ENCODE results near the gene SLC7A11. TPM values are rescaled to one million over a fixed set of nuclear protein-coding genes. Genes with fewer than 3 reads are reported as not detected.
A peak's percentile ranks its signal among the peaks of the same experiment; 100 is the strongest.

The SLC7A11 gene
- total and polyA plus RNA-seq, 2 of the 4 experiments (the other 2 are of a cell fraction): 8.3 to 24.7 TPM

DNA sequence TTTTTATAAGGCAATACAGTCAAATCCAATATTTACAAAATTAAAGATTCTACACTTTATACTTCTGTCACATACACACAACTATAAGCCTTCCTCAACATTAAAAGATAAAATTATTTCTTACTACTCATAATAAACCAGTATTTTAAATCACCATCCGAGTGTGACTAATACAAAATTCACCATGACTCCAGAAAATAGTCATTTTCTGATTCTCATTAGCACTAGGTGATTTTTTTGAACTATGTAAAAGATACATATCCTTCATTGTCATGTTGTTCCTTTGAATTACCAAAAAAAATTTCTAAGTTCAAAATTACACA lies 646 bp upstream of the SLC7A11 start:
- Histone ChIP-seq H3K4ac (ENCODE audit: low read depth, low read length) (peak overlapping the region; percentile 54), H4K91ac (ENCODE audit: insufficient read depth, low read depth, low read length) (peak overlapping the region; percentile 26), H2BK15ac (ENCODE audit: low read depth, low read length) (no peak overlapping the region), H3K36me3 (ENCODE audit: control insufficient read depth, insufficient read depth, low read length) (no peaks in the 10 kb centered on the region), H3K4me3 (ENCODE audit: insufficient read depth, low read depth, low read length) (peak overlapping the region; percentile 75), H3K27ac (ENCODE audit: insufficient read depth, low read length) (peak overlapping the region; percentile 88; the same call in 1 of the 2 replicates), H4K20me1 (ENCODE audit: insufficient read depth, low read length) (no peaks in the 10 kb centered on the region), H2BK120ac (ENCODE audit: low read depth, low read length) (peak overlapping the region; percentile 35; the same call in 1 of the 2 replicates), H4K8ac (ENCODE audit: low read depth in 2 of 2, low read length in 2 of 2) (peak overlapping the region in 1 of 2 experiments; percentile 56; a peak in 2 of 4 replicates), H2AFZ (replicated peaks; ENCODE audit: low read length, poor library complexity) (no peak overlapping the region), H3K56ac (ENCODE audit: extremely low read depth, insufficient read depth, low read length) (peak overlapping the region; percentile 76; the same call in 1 of the 2 replicates), H2BK20ac (ENCODE audit: low read depth, low read length) (no peak overlapping the region), H3K9me3 (ENCODE audit: control insufficient read depth, insufficient read depth, low read length) (no peaks in the 10 kb centered on the region; the same call in 1 of the 2 replicates), H3K4me1 (ENCODE audit: control insufficient read depth, insufficient read depth, low read length) (peaks cover 4% of the 10 kb centered on the region; the same call in 1 of the 2 replicates), H3K18ac (ENCODE audit: low read depth, low read length) (peak overlapping the region; percentile 94), H3K27me3 (ENCODE audit: control insufficient read depth, insufficient read depth, low read length) (no peaks in the 10 kb centered on the region), H3K9me1 (ENCODE audit: insufficient read depth, low read length) (no peaks in the 10 kb centered on the region), H3K79me1 (ENCODE audit: low read depth in 1 of 2, low read length in 2 of 2) (peaks cover 0 to 16% of the 10 kb centered on the region in 2 experiments; a peak in 3 of 4 replicates), H3K14ac (replicated peaks; ENCODE audit: low read depth, low read length) (no peak overlapping the region; the same call in 1 of the 2 replicates), H3K23ac (ENCODE audit: low read depth, low read length) (peak overlapping the region; percentile 11; the same call in 1 of the 2 replicates), H3K9ac (ENCODE audit: low read depth, low read length) (peak overlapping the region; percentile 77), H2AK5ac (ENCODE audit: low read depth, low read length) (no peak overlapping the region), H2AK9ac (replicated peaks; ENCODE audit: low read depth, low read length, poor library complexity) (no peak overlapping the region), H2BK5ac (ENCODE audit: low read depth, low read length, poor library complexity, severe bottlenecking) (peak overlapping the region; percentile 91), H4K5ac (ENCODE audit: low read depth, low read length) (peak overlapping the region; percentile 78; the same call in 1 of the 2 replicates), H3K4me2 (ENCODE audit: low read depth, low read length) (peak overlapping the region; percentile 67)
- ATAC-seq (ENCODE audit: low read depth): no peak
- in situ Hi-C loops (cut with MboI; ENCODE audit: low sequenced_read_pairs): no loop called here
- WGBS, 2 experiments (ENCODE audit: extremely low coverage in 2 of 2, insufficient read length in 1 of 2): no CpG with 5 or more reads among the region's 1 CpG
- no peak for TF ChIP-seq CHD1 (IDR thresholded peaks at IDR 0.05; ENCODE audit: low read depth, low read length)
- TF ChIP-seq, protein P1, sequence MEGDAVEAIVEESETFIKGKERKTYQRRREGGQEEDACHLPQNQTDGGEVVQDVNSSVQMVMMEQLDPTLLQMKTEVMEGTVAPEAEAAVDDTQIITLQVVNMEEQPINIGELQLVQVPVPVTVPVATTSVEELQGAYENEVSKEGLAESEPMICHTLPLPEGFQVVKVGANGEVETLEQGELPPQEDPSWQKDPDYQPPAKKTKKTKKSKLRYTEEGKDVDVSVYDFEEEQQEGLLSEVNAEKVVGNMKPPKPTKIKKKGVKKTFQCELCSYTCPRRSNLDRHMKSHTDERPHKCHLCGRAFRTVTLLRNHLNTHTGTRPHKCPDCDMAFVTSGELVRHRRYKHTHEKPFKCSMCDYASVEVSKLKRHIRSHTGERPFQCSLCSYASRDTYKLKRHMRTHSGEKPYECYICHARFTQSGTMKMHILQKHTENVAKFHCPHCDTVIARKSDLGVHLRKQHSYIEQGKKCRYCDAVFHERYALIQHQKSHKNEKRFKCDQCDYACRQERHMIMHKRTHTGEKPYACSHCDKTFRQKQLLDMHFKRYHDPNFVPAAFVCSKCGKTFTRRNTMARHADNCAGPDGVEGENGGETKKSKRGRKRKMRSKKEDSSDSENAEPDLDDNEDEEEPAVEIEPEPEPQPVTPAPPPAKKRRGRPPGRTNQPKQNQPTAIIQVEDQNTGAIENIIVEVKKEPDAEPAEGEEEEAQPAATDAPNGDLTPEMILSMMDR (conservative IDR thresholded peaks at IDR 0.05; ENCODE audit: low read depth, low read length): no peak
- TF ChIP-seq BHLHE40 (IDR thresholded peaks at IDR 0.05; ENCODE audit: low read depth, low read length): no peak
- TF ChIP-seq RAD21 (IDR thresholded peaks at IDR 0.05; ENCODE audit: low read length): no peak
- TF ChIP-seq SMC3 (IDR thresholded peaks at IDR 0.05; ENCODE audit: low read depth, low read length): no peak
- TF ChIP-seq NFE2L2 (IDR thresholded peaks at IDR 0.05; ENCODE audit: low read depth, low read length): no peak
- TF ChIP-seq, protein P2, sequence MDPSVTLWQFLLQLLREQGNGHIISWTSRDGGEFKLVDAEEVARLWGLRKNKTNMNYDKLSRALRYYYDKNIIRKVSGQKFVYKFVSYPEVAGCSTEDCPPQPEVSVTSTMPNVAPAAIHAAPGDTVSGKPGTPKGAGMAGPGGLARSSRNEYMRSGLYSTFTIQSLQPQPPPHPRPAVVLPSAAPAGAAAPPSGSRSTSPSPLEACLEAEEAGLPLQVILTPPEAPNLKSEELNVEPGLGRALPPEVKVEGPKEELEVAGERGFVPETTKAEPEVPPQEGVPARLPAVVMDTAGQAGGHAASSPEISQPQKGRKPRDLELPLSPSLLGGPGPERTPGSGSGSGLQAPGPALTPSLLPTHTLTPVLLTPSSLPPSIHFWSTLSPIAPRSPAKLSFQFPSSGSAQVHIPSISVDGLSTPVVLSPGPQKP (IDR thresholded peaks at IDR 0.05; ENCODE audit: borderline replicate concordance, low read depth, low read length): no peak
- TF ChIP-seq, protein P3, sequence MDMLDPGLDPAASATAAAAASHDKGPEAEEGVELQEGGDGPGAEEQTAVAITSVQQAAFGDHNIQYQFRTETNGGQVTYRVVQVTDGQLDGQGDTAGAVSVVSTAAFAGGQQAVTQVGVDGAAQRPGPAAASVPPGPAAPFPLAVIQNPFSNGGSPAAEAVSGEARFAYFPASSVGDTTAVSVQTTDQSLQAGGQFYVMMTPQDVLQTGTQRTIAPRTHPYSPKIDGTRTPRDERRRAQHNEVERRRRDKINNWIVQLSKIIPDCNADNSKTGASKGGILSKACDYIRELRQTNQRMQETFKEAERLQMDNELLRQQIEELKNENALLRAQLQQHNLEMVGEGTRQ (IDR thresholded peaks at IDR 0.05; ENCODE audit: low read depth, low read length): no peak
- intact Hi-C loops (cut with micrococcal nuclease): loop anchor here (1.0 to 5.0 kb wide), 3 partner anchors 252 to 439 kb away; no protein-coding TSS in a partner anchor
- TSS peak; percentile 96 for BruUV-seq (replicated peaks)
- dilution Hi-C loops (cut with HindIII; ENCODE audit: low sequenced_read_pairs, unreplicated experiment): no loop called here
- CTCF ChIA-PET: no interaction called here
- POLR2A ChIA-PET (ENCODE audit: unreplicated experiment): interaction anchor here (1.0 kb wide), 1 partner anchor 14 kb away, joined by 3 read pairs; no protein-coding TSS in a partner anchor
- no peak for DNase-seq

All from IMR-90 (cell line).